Stomach smooth muscle (tissue), 2 donors: ENCODE results near the gene PARP1.

ENCODE experiments used
- H3K27ac ChIP-seq: one replicate; pipeline ENCODE4 v1.7.0; 2013; ENCODE audit warnings: mild to moderate bottlenecking, low read length, inconsistent platforms
- H3K27me3 ChIP-seq, 2 donors: one replicate each; pipeline ENCODE4 v1.7.0; 2013; ENCODE audit warnings: low read length in 2 of 2; ENCODE audit not compliant: insufficient read depth in 2 of 2, control insufficient read depth in 1 of 2
- H3K36me3 ChIP-seq, 2 donors: one replicate each; pipeline ENCODE4 v1.7.0; 2013; ENCODE audit warnings: low read length in 2 of 2; ENCODE audit not compliant: control insufficient read depth in 2 of 2, insufficient read depth in 2 of 2
- H3K4me1 ChIP-seq: one replicate; pipeline ENCODE4 v1.7.0; 2013; ENCODE audit warnings: low read length; ENCODE audit not compliant: control insufficient read depth, insufficient read depth
- H3K4me3 ChIP-seq, 2 donors: one replicate each; pipeline ENCODE4 v1.7.0; 2013; ENCODE audit warnings: low read length in 2 of 2
- H3K9ac ChIP-seq, 2 donors: one replicate each; pipeline ENCODE4 v1.7.0; 2013; ENCODE audit warnings: low read length in 2 of 2, mild to moderate bottlenecking in 1 of 2
- H3K9me3 ChIP-seq, 2 donors: one replicate each; pipeline ENCODE4 v1.7.0; 2013; ENCODE audit warnings: low read length in 2 of 2; ENCODE audit not compliant: control insufficient read depth in 2 of 2
- donor health status: healthy.
- donor health status: Pancreatic carcinoma.

PARP1 gene

DNA sequence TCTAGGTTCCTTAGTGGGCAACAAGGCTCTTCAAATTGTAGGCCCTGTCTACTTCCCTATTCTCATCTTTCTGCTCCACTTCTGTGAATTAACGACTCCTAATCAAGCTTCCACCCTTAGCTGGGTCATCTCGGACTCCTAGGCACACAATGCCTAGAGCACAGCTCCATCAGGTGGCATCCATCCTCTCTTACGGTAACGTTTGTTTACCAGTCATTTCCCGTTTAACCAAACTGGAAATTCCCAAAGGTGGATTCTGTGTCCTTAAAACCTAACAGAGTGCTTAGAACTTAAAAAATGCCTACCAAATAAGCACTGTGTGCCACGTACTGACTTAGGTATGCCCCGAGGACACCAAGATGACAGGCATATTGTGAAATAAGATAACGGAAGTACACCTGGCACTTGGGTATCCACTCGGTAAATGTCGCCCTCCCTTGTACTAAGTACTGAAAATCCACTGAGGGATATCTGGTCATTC is 1.5 kb downstream of the PARP1 start:
- H3K4me1 ChIP-seq = peaks cover 48% of the 10 kb centered on the region
- H3K27me3 ChIP-seq = no peaks in the 10 kb centered on the region
- H3K27ac ChIP-seq = peak overlapping the region; percentile 62
- H3K36me3 ChIP-seq = peaks cover 6% of the 10 kb centered on the region in 2 donors
- peak overlapping the region; percentile 68 to 80 for H3K9ac ChIP-seq
- H3K4me3 ChIP-seq = peak overlapping the region; percentile 71 to 84
- H3K9me3 ChIP-seq = no peaks in the 10 kb centered on the region

DNA sequence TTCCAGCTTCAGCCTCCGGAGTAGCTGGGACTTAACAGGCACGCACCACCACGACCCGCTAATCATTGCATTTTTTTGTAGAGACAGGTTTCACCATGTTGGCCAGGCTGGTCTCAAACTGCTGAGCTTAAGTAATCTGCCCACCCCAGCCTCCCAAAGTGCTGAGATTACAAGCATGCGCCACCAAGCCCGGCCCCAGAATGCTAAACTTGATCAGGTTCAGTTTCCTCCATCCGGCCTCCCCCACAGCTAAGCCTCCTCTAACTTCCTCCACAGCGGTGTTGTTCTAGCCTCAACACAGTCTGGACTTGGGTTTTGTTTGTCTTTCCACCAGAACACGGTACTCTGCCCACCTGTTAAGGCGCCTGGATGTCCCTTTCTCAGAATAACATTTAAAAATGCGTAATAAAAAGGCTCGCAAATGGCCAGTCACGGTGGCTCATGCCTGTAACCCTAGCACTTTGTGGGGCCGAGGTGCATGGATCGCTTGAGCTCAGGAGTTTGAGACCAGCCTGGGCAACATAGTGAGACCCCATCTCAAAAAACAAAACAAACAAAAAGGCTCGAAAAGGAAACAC is 2.4 kb downstream of the PARP1 start:
- Histone ChIP-seq H3K36me3 (peaks cover 12 to 15% of the 10 kb centered on the region in 2 donors), H3K4me1 (peaks cover 57% of the 10 kb centered on the region), H3K4me3 (peak overlapping the region in 1 of 2 donors; percentile 22)

DNA sequence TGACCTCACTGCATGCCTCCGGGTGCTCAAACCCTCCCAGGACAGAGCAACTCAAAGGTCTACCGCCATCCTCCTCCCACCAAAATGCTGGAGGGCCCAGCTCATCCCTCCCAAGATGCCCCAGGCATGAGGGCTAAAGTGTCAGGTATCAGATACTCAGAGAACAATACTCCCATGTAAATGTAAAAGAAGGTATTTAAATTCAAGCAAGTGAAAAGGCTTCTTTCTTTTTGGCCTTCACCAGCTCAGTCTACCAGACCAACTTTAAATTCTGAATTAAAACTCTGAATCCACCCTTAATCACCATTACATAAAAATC is 3.0 kb downstream of the PARP1 start:
- Histone ChIP-seq H3K27ac (no peak overlapping the region), H3K4me1 (peaks cover 59% of the 10 kb centered on the region), H3K36me3 (peaks cover 13 to 15% of the 10 kb centered on the region in 2 donors), H3K9me3 (no peaks in the 10 kb centered on the region), H3K4me3 (peak overlapping the region in 1 of 2 donors; percentile 8), H3K9ac (peak overlapping the region in 1 of 2 donors; percentile 36), H3K27me3 (no peaks in the 10 kb centered on the region)

More for the DNA sequence above, 2.4 kb downstream of the PARP1 start:
- no peak overlapping the region for H3K27ac ChIP-seq
- H3K9ac ChIP-seq = no peak overlapping the region
- H3K9me3 ChIP-seq = no peaks in the 10 kb centered on the region
- H3K27me3 ChIP-seq = no peaks in the 10 kb centered on the region

DNA sequence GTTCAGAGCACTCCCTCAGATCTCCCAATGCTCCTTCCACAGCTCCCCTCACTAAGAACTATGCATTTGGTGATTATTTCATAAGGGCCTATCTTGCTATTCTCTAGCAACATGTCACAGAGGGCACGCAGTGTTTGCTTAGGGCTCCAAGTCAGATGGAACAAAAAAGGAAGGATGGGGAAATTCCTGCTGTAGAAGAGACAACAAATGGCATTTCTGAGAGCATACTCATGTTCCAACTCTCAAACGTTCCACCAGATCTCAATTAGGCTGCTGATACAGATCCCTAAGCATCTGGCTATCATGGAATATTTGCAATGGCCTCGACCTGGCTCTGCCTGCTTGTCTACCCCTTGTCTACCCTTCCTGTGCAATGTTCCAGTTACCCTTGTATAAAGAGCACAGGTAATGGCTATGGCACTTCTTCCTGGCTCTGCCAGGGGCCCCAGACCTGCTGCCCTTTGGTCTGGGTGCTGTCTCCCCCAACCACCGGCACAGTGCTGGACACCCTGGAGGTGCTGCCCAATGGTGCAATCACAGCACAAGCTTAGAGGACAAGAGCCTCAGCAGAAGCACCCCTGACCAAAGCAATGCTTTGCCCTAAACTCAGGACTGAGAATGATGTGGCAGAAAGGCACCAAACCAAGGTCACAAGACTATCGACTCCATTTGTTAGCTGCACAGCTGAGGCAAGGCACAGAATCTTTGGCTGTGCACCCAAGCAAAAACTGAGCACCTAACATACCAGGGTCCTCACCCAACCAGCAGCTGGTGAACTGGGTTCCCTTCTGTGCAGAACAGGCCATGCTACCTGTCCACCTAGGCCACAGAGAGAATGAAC is 3.6 kb downstream of the PARP1 start:
- peak overlapping the region in 1 of 2 donors; percentile 36 for H3K9ac ChIP-seq
- no peak overlapping the region for H3K27ac ChIP-seq
- H3K4me1 ChIP-seq = peaks cover 59% of the 10 kb centered on the region
- peak overlapping the region in 1 of 2 donors; percentile 15 for H3K4me3 ChIP-seq
- no peaks in the 10 kb centered on the region for H3K9me3 ChIP-seq
- peaks cover 17 to 19% of the 10 kb centered on the region in 2 donors for H3K36me3 ChIP-seq
- no peaks in the 10 kb centered on the region for H3K27me3 ChIP-seq

DNA sequence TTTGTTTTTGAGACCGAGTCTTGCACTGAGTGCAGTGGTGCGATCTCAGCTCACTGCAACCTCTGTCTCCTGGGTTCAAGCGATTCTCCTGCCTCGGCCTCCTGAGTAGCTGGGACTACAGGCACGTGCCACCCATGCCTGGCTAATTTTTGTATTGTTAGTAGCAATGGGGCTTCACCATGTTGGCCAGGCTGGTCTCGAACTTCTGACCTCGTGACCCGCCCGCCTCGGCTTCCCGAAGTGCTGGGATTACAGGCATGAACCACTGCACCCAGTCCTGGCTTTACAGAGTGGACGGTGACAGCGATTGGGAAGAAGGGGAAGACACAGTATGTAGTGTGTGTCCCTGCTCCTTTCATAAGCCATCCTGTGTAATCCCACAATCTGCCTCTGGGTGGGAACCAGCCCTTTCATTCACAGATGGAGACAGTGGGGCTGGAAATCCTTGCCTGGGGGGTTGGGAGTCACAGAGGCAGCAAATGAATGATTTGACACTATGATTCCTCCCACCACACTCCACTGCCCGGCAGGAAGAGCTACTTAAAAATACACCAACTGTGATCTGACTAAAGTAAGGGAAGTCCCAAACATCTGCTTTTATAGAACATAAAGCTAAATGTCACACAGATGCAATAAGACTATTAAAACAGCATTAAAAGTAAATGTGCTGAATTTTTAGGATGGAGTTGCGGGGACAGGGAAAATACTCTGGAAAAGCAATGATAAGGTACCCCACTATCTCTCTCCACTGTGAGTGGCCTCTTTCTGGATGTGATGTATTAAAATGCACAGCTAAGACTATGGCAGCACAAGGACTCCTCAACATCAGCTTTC is 4.5 kb downstream of the PARP1 start:
- Histone ChIP-seq H3K27ac (no peak overlapping the region), H3K4me3 (no peak overlapping the region), H3K27me3 (no peaks in the 10 kb centered on the region), H3K36me3 (peaks cover 18 to 21% of the 10 kb centered on the region in 2 donors), H3K4me1 (peaks cover 59% of the 10 kb centered on the region), H3K9me3 (no peaks in the 10 kb centered on the region), H3K9ac (peak overlapping the region in 1 of 2 donors; percentile 13)

DNA sequence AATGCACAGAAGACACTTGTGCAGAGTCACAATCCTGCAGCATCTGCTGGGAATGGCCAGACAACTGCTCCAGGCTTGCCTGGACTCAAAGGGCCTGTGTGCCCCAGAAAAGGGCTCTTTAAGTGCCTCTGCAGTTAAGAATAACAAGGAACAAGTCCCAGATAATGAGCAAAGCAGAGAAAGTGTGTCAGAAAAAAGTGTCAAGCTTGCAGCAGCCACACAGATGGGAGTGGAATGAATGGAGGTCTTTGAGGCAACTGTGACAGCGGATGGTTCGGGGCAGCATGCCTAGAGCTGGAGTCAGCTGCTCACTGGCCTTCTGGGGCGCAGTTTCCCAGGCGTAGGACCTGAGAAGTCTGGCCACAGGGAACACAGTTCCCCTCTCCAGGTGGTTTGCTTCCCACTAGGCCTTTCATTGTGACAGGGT is 5.1 kb downstream of the PARP1 start:
- H3K4me1 ChIP-seq = peaks cover 59% of the 10 kb centered on the region
- H3K9me3 ChIP-seq = no peaks in the 10 kb centered on the region
- peaks cover 18 to 21% of the 10 kb centered on the region in 2 donors for H3K36me3 ChIP-seq
- no peaks in the 10 kb centered on the region for H3K27me3 ChIP-seq
- H3K27ac ChIP-seq = no peak overlapping the region
- H3K9ac ChIP-seq = no peak overlapping the region
- H3K4me3 ChIP-seq = no peak overlapping the region

DNA sequence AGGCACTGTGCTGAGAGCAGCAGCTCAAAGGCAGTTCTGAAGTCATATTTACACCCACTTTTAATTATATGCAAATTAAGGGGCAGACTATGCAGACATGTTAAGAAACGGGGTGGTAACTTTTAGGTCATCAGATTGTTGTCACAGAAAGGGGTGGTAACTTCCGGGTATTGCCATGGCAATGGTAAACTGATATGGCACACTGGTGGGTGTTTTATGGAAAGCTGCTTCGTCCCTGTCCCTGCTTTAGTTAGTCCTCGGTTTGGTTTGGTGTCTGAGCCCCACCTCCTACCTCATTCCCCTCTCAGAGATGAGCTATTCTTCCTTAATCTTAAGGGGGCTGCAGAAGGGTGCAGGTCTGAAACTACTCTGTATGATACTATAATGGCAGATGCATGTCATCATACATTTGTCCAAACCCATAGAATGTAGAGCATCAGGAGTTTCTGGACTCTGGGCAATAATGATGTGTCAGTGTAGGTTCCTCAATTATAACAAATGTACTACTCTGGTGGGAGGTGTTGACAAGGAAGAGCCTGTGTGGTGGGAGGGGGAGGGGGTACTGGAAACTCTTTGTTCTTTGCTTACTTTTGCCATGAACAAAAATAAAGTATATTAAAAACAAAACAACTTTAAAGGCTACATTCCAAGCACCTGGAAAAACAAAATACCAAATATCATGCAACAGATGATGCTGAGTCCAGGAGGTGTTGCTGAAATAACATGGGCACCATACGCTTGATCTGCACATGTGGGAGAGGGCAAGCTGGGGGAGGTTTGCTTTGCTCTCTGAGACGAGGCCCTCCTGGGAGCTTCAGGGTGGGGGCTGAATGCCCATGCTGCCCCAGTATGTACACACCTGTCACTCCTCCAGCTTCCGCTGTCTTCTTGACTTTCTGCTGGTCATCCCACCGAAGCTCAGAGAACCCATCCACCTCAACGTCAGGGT is 6.3 kb downstream of the PARP1 start:
- Histone ChIP-seq H3K4me1 (peaks cover 59% of the 10 kb centered on the region), H3K4me3 (peak overlapping the region in 1 of 2 donors; percentile 22), H3K9ac (no peak overlapping the region), H3K9me3 (no peaks in the 10 kb centered on the region), H3K27ac (peak overlapping the region; percentile 49), H3K36me3 (peaks cover 18 to 23% of the 10 kb centered on the region in 2 donors), H3K27me3 (no peaks in the 10 kb centered on the region)

DNA sequence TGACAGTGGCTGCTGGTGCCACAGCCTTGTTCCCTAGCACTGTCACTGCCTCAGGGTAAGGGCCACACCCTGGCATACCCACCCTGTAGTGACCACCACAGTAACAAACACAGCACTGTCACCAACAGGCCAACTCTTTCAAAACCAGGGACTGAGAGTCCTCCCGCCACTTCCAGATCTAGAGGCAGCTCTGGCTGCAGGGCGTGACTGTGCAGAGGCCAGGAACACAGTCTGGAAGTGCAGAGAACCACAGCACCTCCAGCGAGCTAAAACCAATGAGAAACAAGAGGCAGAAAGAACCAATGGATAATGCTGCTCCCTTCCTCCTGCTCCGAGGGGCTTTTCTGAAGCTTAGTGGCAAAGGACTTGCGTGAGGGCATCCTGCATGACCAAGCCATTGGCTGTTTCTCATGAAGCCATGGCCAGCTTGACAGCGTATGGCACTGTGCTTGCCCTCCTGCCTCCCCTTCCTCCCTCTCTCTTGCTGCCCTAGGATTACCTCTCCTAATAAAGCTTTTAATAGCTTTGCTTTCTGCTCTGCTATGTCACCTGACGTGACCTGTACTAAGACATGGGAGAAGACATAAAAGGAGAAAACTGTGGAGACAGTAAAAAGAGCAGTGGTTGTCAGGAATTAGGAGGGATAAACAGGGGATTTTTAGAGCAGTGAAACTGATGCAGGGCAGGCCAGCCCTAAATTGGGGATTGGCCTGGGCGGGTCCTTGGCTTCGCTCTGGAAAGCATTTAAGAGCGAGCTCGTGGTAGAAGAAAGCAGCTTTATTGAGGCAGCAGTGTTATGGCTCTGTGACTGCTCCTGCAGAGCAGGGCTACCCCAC is 7.2 kb downstream of the PARP1 start:
- peak overlapping the region; percentile 49 for H3K27ac ChIP-seq
- H3K4me3 ChIP-seq = peak overlapping the region in 1 of 2 donors; percentile 44
- no peak overlapping the region for H3K9ac ChIP-seq
- peaks cover 53% of the 10 kb centered on the region for H3K4me1 ChIP-seq
- H3K9me3 ChIP-seq = no peaks in the 10 kb centered on the region
- H3K27me3 ChIP-seq = no peaks in the 10 kb centered on the region
- peaks cover 18 to 23% of the 10 kb centered on the region in 2 donors for H3K36me3 ChIP-seq

DNA sequence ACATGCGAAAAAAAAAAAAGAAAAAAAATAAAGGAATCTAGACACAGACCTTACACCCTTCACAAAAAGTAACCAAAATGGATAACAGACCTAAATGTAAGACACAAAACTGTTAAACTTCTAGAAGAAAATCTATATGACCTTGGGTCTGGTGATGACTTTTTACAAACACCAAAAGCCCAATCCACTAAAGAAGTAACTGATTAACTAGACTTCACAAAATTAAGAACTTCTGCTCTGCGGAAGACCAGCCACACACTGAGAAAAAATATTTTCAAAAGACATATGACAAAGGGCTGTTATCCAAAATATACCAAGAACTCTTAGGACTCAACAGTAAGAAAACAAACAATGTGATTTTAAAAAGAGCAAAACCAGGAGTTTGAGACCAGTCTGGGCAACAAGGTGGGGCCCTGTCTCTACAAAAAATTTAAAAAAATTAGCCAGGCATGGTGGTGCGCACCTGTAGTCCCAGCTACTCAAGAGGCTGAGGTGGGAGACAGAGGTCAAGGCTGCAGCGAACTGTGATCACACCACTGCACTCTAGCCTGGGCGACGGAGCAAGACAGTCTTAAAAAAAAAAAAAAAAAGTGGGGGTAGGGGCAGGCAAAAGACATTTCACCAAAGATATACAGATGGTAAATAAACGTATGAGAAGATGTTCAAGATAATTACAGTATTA is 9.8 kb downstream of the PARP1 start:
- H3K4me3 ChIP-seq = no peak overlapping the region
- H3K9me3 ChIP-seq = no peaks in the 10 kb centered on the region
- no peak overlapping the region for H3K9ac ChIP-seq
- H3K4me1 ChIP-seq = peaks cover 30% of the 10 kb centered on the region
- no peaks in the 10 kb centered on the region for H3K27me3 ChIP-seq
- no peak overlapping the region for H3K27ac ChIP-seq
- H3K36me3 ChIP-seq = peaks cover 18 to 23% of the 10 kb centered on the region in 2 donors
